Fibroblast of skin of left quadriceps (primary cell): ENCODE results near the gene CDRT4.

ENCODE experiments used
- DNase-seq, 2 experiments: peaks; one replicate each; pipeline ENCODE4 v3.0.0-alpha.2; 2013; ENCODE audit warnings: low read depth in 2 of 2

The CDRT4 gene

DNA sequence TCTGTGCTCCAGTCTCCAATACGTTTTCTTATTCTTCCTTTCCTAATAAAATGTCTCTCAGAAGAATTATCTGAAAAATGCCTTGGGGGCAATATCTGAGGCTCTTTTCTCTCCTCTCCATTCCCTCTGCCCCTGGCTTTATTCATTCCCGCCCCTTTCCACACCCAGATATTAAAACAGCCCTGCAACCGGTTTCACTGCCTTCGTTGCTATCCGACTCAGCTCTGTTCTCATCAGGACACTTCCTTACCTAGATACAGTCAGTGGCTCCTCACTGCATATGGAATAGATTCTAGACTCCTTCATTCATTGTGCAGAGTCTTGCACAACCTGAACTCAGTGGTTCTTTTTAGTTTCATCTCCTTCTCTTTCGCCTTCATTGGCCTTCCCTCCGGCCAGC, 74.0 kb downstream of the CDRT4 start:
- DNase-seq: no peak

DNA sequence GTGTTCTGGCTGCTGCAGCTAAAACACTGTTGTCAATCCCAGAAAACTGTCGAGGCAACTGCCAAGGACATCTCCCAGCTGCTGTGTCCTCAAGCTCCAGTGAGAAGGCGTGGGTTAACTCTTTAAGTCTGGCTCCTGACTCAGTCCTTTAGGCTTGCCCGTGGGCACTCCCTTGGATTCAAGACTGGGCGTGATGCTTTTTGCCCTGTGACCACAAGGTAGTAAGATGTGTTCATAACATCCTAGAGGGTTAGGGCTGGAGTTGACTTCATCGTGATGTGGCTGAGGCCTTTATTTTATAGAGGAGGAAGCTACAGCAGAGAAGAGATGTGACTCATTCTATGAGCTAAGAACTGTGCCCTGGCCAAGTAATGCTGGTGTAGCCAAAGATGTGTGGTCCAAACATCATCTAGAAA, 75.1 kb downstream of the CDRT4 start:
- DNase-seq: no peak

DNA sequence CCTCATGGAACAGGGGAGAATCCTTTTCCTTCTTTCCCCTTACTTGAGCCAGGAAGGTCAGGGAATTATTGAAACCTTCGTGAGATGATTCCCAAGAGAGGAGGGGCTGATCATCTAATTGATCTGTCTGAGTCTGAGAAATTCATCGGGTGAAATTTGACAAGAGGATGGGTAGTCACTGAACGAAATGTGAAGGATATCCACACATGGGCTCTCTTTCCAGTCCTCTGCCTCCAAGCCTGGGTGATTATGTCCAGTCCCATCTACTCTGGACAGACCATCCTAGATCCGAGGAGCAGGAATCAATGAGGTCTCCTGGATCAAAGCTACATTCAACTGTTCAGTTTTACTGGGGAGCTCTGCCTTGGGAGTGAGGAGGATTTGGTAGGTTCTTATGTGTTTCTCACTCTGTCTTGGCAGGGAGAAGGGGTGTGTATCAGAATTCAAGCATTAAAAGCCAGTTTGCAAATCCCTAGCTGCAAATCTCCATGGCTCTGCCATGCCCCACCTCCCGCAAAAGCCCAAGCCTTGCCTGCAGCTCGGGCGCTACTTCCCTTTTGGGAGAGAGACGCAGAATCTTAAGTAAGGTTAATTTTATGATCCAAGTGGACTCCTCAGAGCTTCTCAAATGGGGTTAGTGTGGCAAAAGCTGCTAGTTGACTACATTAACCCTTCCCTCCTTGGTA, 78.9 kb downstream of the CDRT4 start:
- DNase-seq: no peak

- DNase-seq: no peak
Observed at GRCh38 chr17:15386083-15386482, 81.3 kb downstream of the CDRT4 start.
